Measurements from ENCODE around the gene LYPD4. TPM values are rescaled to one million over a fixed set of nuclear protein-coding genes. Genes with fewer than 3 reads are reported as not detected.
A peak's percentile ranks its signal among the peaks of the same experiment; 100 is the strongest.

Gene LYPD4
- total and polyA plus RNA-seq, 12 donors: not detected

DNA sequence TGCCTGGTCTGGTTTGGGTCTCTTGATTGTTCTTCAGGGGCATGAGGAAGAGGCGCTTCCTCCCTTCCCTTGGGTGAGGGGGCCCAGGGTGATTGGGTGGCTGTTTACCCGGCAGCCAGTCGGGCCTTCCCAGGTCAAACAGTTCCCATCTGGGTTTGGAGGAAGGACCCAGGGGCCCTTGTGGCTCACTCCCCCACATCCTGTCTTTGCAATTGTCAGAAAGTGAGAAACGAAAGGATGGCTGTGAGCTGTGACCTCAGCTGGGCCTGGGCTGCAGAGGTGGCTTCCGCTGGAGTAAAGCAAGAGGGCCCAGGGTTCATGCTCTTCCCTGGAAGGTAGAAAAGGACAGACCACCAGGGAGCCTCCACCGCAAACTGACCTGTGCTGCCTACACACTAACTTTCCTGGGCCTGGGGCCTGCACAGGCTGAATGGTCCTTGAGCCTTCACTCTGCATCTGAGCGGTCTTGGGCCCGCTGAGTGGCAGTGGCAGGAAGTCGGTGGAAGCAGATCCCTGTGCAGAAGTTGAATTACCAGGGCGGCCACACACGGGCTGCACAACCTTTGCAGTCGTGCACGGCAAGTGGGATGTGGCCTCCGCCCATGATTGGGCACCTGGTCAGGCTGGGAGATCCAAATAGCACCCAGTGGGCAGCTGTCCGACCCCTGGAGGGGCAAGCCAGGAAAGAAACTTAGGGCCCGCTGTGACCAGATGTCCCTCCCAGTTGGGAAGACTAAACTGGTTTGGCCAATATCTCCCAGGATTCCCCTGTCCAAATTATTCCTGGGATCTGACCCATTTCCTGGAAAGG, 27.3 kb upstream of the LYPD4 start:
- ATAC-seq (peak; percentile 15 to 74 (median 62)), DNase-seq (peak in 1 of 2 donors; percentile 37)
- WGBS, 2 donors: 57% methylated on average over 16 of the region's 16 CpGs
- H3K4me3 ChIP-seq: no peak overlapping the region
- TF ChIP-seq, protein P1, sequence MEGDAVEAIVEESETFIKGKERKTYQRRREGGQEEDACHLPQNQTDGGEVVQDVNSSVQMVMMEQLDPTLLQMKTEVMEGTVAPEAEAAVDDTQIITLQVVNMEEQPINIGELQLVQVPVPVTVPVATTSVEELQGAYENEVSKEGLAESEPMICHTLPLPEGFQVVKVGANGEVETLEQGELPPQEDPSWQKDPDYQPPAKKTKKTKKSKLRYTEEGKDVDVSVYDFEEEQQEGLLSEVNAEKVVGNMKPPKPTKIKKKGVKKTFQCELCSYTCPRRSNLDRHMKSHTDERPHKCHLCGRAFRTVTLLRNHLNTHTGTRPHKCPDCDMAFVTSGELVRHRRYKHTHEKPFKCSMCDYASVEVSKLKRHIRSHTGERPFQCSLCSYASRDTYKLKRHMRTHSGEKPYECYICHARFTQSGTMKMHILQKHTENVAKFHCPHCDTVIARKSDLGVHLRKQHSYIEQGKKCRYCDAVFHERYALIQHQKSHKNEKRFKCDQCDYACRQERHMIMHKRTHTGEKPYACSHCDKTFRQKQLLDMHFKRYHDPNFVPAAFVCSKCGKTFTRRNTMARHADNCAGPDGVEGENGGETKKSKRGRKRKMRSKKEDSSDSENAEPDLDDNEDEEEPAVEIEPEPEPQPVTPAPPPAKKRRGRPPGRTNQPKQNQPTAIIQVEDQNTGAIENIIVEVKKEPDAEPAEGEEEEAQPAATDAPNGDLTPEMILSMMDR (IDR thresholded peaks at IDR 0.05): no peak
- no peaks in the 10 kb centered on the region for H3K27me3 ChIP-seq
- peaks cover 0 to 96% (median 47%) of the 10 kb centered on the region in 9 donors for H3K4me1 ChIP-seq
- intact Hi-C loops (cut with DNase I): loop anchor here (2.0 to 10.0 kb wide), 8 partner anchors 61 to 86 kb away; partner anchors contain the start of gene RABAC1 (in 3 of the 10)
- H3K27ac ChIP-seq: peak overlapping the region; percentile 17 to 78 (median 56)
- H3K36me3 ChIP-seq: peaks cover 0 to 57% (median 32%) of the 10 kb centered on the region in 9 donors
- H3K9me3 ChIP-seq: no peaks in the 10 kb centered on the region

DNA sequence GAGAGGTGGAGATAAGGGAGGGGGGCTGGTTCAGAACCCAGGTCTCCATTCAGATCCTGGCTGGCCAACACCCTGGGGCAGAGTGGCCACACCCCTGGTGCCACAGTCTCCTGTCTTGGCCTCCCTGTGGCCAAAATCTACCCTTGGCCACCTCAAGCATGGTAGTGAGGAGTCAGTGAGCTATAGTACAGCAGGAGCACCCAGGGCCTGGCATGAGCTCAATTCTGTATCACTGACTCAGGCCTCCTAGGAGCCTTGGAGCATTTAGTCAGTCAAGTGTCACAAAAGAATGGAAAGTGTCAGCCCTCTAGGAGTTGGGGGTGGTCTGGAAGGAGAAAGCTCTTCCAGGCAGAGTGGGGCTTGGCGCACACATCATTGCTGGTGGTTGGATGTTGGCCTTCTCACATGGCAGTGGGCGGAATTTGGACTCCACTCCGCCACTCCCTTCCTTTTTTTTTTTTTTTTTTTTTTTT, 26.0 kb upstream of the LYPD4 start:
- ATAC-seq (peak in 2 of 8 donors; percentile 4 to 14), DNase-seq (no peak)
- H3K36me3 ChIP-seq: peaks cover 0 to 71% (median 32%) of the 10 kb centered on the region in 9 donors
- no peak overlapping the region for H3K4me3 ChIP-seq
- H3K27me3 ChIP-seq: no peaks in the 10 kb centered on the region
- TF ChIP-seq, protein P1 (IDR thresholded peaks at IDR 0.05): no peak
- 44 to 68% methylated on average over 3 of the region's 3 CpGs for WGBS, 2 donors
- peak overlapping the region in 4 of 10 donors; percentile 23 to 78 (median 68) for H3K27ac ChIP-seq
- H3K9me3 ChIP-seq: no peaks in the 10 kb centered on the region
- H3K4me1 ChIP-seq: peaks cover 0 to 86% (median 47%) of the 10 kb centered on the region in 9 donors
- intact Hi-C loops (cut with DNase I): loop anchor here in 9 of 10 donors (5.0 to 10.0 kb wide), 6 partner anchors 62 to 87 kb away; partner anchors contain the start of gene RABAC1 (in 3 of the 9)

DNA sequence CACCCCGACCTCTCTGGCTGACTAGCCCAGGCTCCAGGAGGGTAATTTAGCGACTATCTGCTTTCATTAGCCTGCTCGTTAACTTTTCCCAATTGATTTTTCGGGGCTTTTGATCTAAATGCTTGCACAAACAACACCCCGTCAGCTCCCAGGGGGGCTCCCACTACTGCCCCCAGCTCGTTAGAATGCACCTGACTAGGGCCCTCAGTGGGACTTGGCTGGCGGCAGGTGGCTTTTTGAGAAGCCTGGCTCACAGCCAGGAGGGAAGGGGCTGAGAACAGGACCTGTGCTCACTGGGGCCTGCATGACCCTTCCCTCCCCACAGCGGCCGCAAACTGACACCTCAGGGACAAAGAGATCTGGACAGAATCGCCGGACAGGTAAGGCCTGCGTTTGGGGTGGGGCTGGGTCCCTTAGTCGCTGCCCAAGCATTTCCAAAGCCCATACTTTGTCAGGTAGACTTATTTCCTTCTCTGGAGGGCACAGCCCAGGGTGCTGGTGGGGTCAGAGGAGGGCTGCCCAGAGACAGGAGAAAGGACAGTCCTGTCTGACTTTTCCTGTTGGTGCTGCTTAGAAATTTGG, 25.0 kb upstream of the LYPD4 start:
- Histone ChIP-seq H3K36me3 (peaks cover 0 to 81% (median 38%) of the 10 kb centered on the region in 9 donors), H3K27me3 (no peaks in the 10 kb centered on the region), H3K9me3 (no peaks in the 10 kb centered on the region), H3K4me3 (no peak overlapping the region), H3K4me1 (peaks cover 0 to 81% (median 57%) of the 10 kb centered on the region in 9 donors), H3K27ac (peak overlapping the region in 1 of 10 donors; percentile 68)
- WGBS, 2 donors: 85 to 87% methylated on average over 13 of the region's 13 CpGs
- no peak for DNase-seq
- no peak for ATAC-seq
- intact Hi-C loops (cut with DNase I): no loop called here
- TF ChIP-seq, protein P1 (IDR thresholded peaks at IDR 0.05): no peak

DNA sequence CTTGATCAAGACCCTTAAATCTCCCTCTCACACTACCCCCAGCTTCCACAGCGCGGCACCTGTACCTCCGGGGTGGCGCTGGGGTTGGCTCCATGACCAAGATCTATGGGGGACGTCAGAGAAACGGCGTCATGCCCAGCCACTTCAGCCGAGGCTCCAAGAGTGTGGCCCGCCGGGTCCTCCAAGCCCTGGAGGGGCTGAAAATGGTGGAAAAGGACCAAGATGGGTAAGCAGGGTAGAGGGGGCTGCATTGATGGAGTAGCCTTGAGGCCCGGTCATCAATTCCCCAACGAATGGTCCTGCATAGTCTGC, 24.5 kb upstream of the LYPD4 start:
- ATAC-seq (no peak), DNase-seq (no peak)
- H3K27ac ChIP-seq: peak overlapping the region in 1 of 10 donors; percentile 10
- WGBS, 2 donors: 82 to 88% methylated on average over 12 of the region's 12 CpGs
- TF ChIP-seq, protein P1 (IDR thresholded peaks at IDR 0.05): no peak
- peaks cover 0 to 81% (median 60%) of the 10 kb centered on the region in 9 donors for H3K4me1 ChIP-seq
- intact Hi-C loops (cut with DNase I): no loop called here
- H3K9me3 ChIP-seq: no peaks in the 10 kb centered on the region
- no peak overlapping the region for H3K4me3 ChIP-seq
- no peaks in the 10 kb centered on the region for H3K27me3 ChIP-seq
- peaks cover 0 to 86% (median 43%) of the 10 kb centered on the region in 9 donors for H3K36me3 ChIP-seq
